Hepatic stellate cell (primary cell): ENCODE measurements around the gene TPSAB1.
"Not testable (repeated sequence)": the region's sequence is repeated elsewhere in the genome, so short reads cannot be mapped to it uniquely, and the experiment has no call there.

Experiments used
- DNase-seq: peaks from one replicate; pipeline ENCODE4 v3.0.0; 2011; ENCODE audit warnings: low spot score

TPSAB1 gene

GRCh38 chr16:1224558-1224957 is 15.9 kb upstream of the TPSAB1 start:
- DNase-seq: no peak

- no peak for DNase-seq
Measured at GRCh38 chr16:1225051-1225451, 15.5 kb upstream of the TPSAB1 start, which contains the start of gene TPSG1. TPSG1 (minus strand) TSS chr16:1225268; CDS start chr16:1225252, 16 bp downstream.

- not testable (repeated sequence) for DNase-seq
Measured at GRCh38 chr16:1225728-1226311, 14.7 kb upstream of the TPSAB1 start.

GRCh38 chr16:1226692-1227091 is 13.8 kb upstream of the TPSAB1 start:
- DNase-seq: not testable (repeated sequence)

- DNase-seq: not testable (repeated sequence)
Measured at GRCh38 chr16:1228227-1228626, 12.3 kb upstream of the TPSAB1 start.

GRCh38 chr16:1229476-1229875 is 11.0 kb upstream of the TPSAB1 start:
- DNase-seq: not testable (repeated sequence)

- not testable (repeated sequence) for DNase-seq
Measured at GRCh38 chr16:1230084-1230470, 10.4 kb upstream of the TPSAB1 start, which contains the start of gene TPSB2. TPSB2 (minus strand) TSS chr16:1230184; CDS start chr16:1229951, 233 bp downstream.

- not testable (repeated sequence) for DNase-seq
Measured at GRCh38 chr16:1230471-1231212, 9.9 kb upstream of the TPSAB1 start.

GRCh38 chr16:1231301-1231700 is 9.2 kb upstream of the TPSAB1 start:
- DNase-seq: not testable (repeated sequence)

GRCh38 chr16:1232049-1232748 is 8.3 kb upstream of the TPSAB1 start:
- DNase-seq: not testable (repeated sequence)

GRCh38 chr16:1236659-1237058 is 3.8 kb upstream of the TPSAB1 start:
- not testable (repeated sequence) for DNase-seq

- DNase-seq: no peak
Measured at GRCh38 chr16:1237990-1238389, 2.5 kb upstream of the TPSAB1 start.

- DNase-seq: not testable (repeated sequence)
Measured at GRCh38 chr16:1238909-1239308, 1.6 kb upstream of the TPSAB1 start.

GRCh38 chr16:1239575-1239974 is 930 bp upstream of the TPSAB1 start:
- DNase-seq: not testable (repeated sequence)

GRCh38 chr16:1241081-1241480 is 576 bp downstream of the TPSAB1 start:
- DNase-seq: not testable (repeated sequence)

GRCh38 chr16:1243363-1243762 is 2.9 kb downstream of the TPSAB1 start:
- not testable (repeated sequence) for DNase-seq

GRCh38 chr16:1243907-1244850 is 3.7 kb downstream of the TPSAB1 start:
- DNase-seq: not testable (repeated sequence)

GRCh38 chr16:1244881-1245280 is 4.4 kb downstream of the TPSAB1 start:
- DNase-seq: no peak

GRCh38 chr16:1245452-1246020 is 5.0 kb downstream of the TPSAB1 start:
- no peak for DNase-seq

- DNase-seq: not testable (repeated sequence)
Measured at GRCh38 chr16:1247903-1248537, 7.5 kb downstream of the TPSAB1 start.
